GM23248 (cell line): ENCODE data around the gene TNIP1. TPM values are rescaled to one million over a fixed set of nuclear protein-coding genes. Genes with fewer than 3 reads are reported as not detected.

Source experiments
- DNase-seq: peaks from one replicate; pipeline ENCODE4 v3.0.0-alpha.2; 2015
- H2AFZ ChIP-seq: fragments of 200-600 bp; sonication (generic); 2 replicates; pipeline ENCODE4 v1.6.1; 2016; ENCODE audit warnings: antibody characterized with exemption
- H3F3A ChIP-seq: fragments of 200-600 bp; sonication (generic); 2 replicates; pipeline ENCODE4 v1.6.1; 2016; ENCODE audit warnings: mild to moderate bottlenecking, antibody characterized with exemption, mixed run types; ENCODE audit not compliant: insufficient read depth
- H3K27ac ChIP-seq: fragments of 200-600 bp; sonication (generic); 2 replicates; pipeline ENCODE4 v1.5.1; 2016; ENCODE audit warnings: mild to moderate bottlenecking
- H3K27me3 ChIP-seq: fragments of 200-600 bp; sonication (generic); replicated peaks from 2 replicates; pipeline ENCODE4 v1.6.1; 2016; ENCODE audit warnings: mild to moderate bottlenecking; ENCODE audit not compliant: insufficient read depth
- H3K36me3 ChIP-seq: fragments of 200-600 bp; sonication (generic); 2 replicates; pipeline ENCODE4 v1.6.1; 2016; ENCODE audit warnings: low read depth, mild to moderate bottlenecking
- H3K4me1 ChIP-seq: fragments of 200-600 bp; sonication (generic); 2 replicates; pipeline ENCODE4 v1.6.1; 2016; ENCODE audit warnings: mild to moderate bottlenecking; ENCODE audit not compliant: insufficient read depth
- H3K4me2 ChIP-seq: fragments of 200-600 bp; sonication (generic); one replicate; pipeline ENCODE4 v1.6.1; 2016; ENCODE audit warnings: mild to moderate bottlenecking; ENCODE audit not compliant: unreplicated experiment
- H3K4me3 ChIP-seq: fragments of 200-600 bp; sonication (generic); 2 replicates; pipeline ENCODE4 v1.5.1; 2016; ENCODE audit warnings: mild to moderate bottlenecking
- H3K79me2 ChIP-seq: fragments of 200-600 bp; sonication (generic); 2 replicates; pipeline ENCODE4 v1.6.1; 2016; ENCODE audit warnings: mild to moderate bottlenecking; ENCODE audit not compliant: insufficient read depth
- H3K9ac ChIP-seq: fragments of 200-600 bp; sonication (generic); 2 replicates; pipeline ENCODE4 v1.6.1; 2016; ENCODE audit warnings: mild to moderate bottlenecking
- H3K9me2 ChIP-seq: fragments of 200-600 bp; sonication (generic); 2 replicates; pipeline ENCODE4 v1.6.1; 2016; ENCODE audit warnings: mixed run types, mild to moderate bottlenecking, moderate library complexity; ENCODE audit not compliant: insufficient read depth
- H3K9me3 ChIP-seq: fragments of 200-600 bp; sonication (generic); one replicate; pipeline ENCODE4 v1.6.1; 2017; ENCODE audit warnings: low read depth
- H4K20me1 ChIP-seq: fragments of 200-600 bp; sonication (generic); 2 replicates; pipeline ENCODE4 v1.6.0; 2016; ENCODE audit not compliant: insufficient read depth
- EZH2 ChIP-seq: fragments of 200-600 bp; sonication (generic); IDR thresholded peaks from 2 replicates; pipeline ENCODE4 v1.6.1; 2018; ENCODE audit warnings: antibody characterized with exemption, mild to moderate bottlenecking; ENCODE audit not compliant: insufficient read depth, poor library complexity, severe bottlenecking
- EZH2phosphoT487 ChIP-seq: fragments of 200-600 bp; sonication (generic); IDR thresholded peaks from 2 replicates; pipeline ENCODE4 v1.6.1; 2018; ENCODE audit warnings: antibody characterized with exemption, moderate library complexity, mild to moderate bottlenecking, low read depth; ENCODE audit not compliant: insufficient read depth
- WGBS, 2 experiments: methylation state at CpG; one replicate each; pipeline ENCODE4 v1.1.6; 2015 to 2017; ENCODE audit warnings: low lambda C conversion rate in 2 of 2, low coverage in 1 of 2; ENCODE audit errors: missing lambda C conversion rate in 2 of 2; 5-methylcytosine and 5-hydroxymethylcytosine counted together
- in situ Hi-C: fragments of 300-500 bp; cut with MboI; formaldehyde crosslinking; loops from 2 replicates; pipeline ENCODE4 v1.15.0; 2020
- polyA plus RNA-seq: library from polyadenylated mRNA; unstranded; fragments of >200 nt; fragmentation: Nextera tagmentation; extraction: Ambion mirVana; gene quantifications from 2 replicates; pipeline ENCODE4 v1.2.1, GENCODE V29; 2016
- total RNA-seq: library from RNA; depleted of rRNA; stranded (reverse); fragments of >200 nt; shearing (Covaris generic); gene quantifications from 2 replicates; pipeline ENCODE4 v1.2.3, GENCODE V29; 2014

The TNIP1 gene
- total and polyA plus RNA-seq, 2 experiments from 2014 or later = 43.2 to 88.8 TPM

DNA sequence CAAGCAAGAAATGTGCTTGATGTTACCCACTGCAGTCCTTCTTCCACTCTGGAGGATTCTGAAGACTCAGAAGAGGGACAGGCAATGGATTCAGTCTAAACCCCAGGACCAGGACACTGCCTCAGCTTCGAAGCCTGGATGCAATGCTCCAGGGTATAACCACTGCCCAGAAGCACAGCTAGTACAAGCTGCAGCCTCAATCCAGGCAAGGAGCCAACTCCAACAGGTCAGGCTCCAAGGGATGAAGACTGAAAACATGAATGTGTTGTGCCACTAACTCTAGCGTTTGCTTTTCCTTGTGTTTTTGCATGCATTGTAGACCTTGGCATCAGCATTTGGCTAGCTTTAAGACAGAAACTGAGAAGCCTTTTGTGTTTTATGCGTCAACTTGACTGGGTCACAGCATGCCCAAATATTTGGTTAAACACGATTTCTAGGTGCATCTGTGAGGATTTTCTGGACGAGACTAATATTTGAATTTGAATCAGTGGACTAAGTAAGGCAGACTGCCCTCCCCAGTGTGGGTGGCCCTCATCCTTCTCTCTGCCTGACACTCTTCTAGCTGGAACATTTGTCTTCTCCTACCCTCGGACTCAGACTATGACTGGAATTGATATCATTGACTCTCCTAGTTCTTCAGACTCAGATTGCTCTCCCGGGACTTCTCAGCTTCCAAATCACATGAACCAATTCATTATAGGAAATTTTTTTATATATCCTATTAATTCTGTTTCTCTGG lies 81.0 kb downstream of the TNIP1 start:
- Histone ChIP-seq H3K4me2 (no peak overlapping the region), H3K9me3 (no peaks in the 10 kb centered on the region), H3K4me3 (no peak overlapping the region), H4K20me1 (no peaks in the 10 kb centered on the region), H3K4me1 (no peaks in the 10 kb centered on the region), H3K9me2 (no peaks in the 10 kb centered on the region), H3K9ac (no peak overlapping the region), H3K27me3 (no peaks in the 10 kb centered on the region), H2AFZ (no peak overlapping the region), H3K79me2 (no peaks in the 10 kb centered on the region), H3F3A (no peaks in the 10 kb centered on the region), H3K27ac (no peak overlapping the region), H3K36me3 (no peaks in the 10 kb centered on the region)
- no peak for TF ChIP-seq EZH2
- TF ChIP-seq EZH2phosphoT487 = no peak
- 5 to 9% methylated on average over 7 of the region's 7 CpGs for WGBS, 2 experiments
- DNase-seq = no peak
- in situ Hi-C loops = no loop called here

DNA sequence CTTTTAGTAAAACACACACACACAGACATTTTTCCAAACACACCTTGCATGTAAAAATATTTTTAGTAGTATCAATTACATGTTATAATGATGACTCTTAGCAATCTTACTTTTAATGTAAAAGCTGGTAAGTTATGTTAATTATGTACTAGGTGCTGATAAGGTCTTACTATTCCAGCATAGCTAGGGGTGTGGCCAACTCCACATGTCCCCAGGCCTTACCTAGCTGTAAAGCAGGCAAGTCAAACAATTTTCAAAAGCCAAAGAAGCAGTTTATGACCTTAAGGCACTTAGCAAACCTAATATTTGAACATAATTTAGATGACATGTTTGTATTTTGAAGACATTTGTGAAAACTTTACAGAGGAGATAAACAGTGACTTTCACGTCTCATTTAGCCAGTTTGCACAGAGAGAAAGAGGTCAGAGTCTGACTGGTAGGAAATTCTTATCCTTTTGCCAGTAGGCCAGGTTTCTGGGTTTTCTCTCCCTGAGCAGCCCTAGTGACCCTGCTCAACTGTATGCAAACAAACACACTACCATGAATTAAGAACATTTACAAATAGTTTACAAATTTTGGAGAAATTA lies 86.9 kb downstream of the TNIP1 start:
- no peak overlapping the region for H3K27ac ChIP-seq
- 33 to 58% methylated on average over 1 of the region's 1 CpG for WGBS, 2 experiments
- H2AFZ ChIP-seq = no peak overlapping the region
- H3K36me3 ChIP-seq = no peaks in the 10 kb centered on the region
- H3K4me3 ChIP-seq = no peak overlapping the region
- in situ Hi-C loops = no loop called here
- H3K4me1 ChIP-seq = no peaks in the 10 kb centered on the region
- H3F3A ChIP-seq = no peaks in the 10 kb centered on the region
- H4K20me1 ChIP-seq = no peaks in the 10 kb centered on the region
- H3K9ac ChIP-seq = no peak overlapping the region
- no peaks in the 10 kb centered on the region for H3K27me3 ChIP-seq
- DNase-seq = no peak
- no peaks in the 10 kb centered on the region for H3K9me2 ChIP-seq
- H3K79me2 ChIP-seq = no peaks in the 10 kb centered on the region
- no peak for TF ChIP-seq EZH2
- TF ChIP-seq EZH2phosphoT487 = no peak
- H3K4me2 ChIP-seq = no peak overlapping the region
- no peaks in the 10 kb centered on the region for H3K9me3 ChIP-seq

DNA sequence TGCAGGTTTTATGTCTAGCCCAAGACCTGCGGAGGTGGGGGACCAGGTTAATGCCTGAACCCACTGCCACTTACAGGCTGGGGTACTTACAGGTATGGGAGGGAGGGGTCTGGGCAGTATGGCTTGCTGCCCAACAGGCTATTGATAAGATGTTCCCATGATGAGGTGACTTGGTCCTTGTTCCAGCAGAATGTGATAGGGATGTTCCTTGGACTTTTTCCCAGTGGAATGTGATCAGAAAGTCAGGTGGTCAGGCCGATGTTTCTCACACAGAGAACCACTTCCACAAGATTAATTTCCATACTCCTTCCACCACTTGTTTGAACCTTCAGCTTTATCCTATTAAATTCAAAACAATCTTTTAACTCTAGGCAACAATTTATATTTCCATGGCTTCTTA lies 87.4 kb downstream of the TNIP1 start:
- DNase-seq = no peak
- Histone ChIP-seq H3F3A (no peaks in the 10 kb centered on the region), H3K36me3 (no peaks in the 10 kb centered on the region), H3K9ac (no peak overlapping the region), H3K79me2 (no peaks in the 10 kb centered on the region), H3K9me3 (no peaks in the 10 kb centered on the region), H3K9me2 (no peaks in the 10 kb centered on the region), H3K4me1 (no peaks in the 10 kb centered on the region), H4K20me1 (no peaks in the 10 kb centered on the region), H3K27me3 (no peaks in the 10 kb centered on the region), H3K4me3 (no peak overlapping the region), H2AFZ (no peak overlapping the region), H3K4me2 (no peak overlapping the region), H3K27ac (no peak overlapping the region)
- TF ChIP-seq EZH2phosphoT487 = no peak
- no peak for TF ChIP-seq EZH2
- in situ Hi-C loops = no loop called here
- WGBS, 2 experiments = 73 to 82% methylated on average over 2 of the region's 2 CpGs

DNA sequence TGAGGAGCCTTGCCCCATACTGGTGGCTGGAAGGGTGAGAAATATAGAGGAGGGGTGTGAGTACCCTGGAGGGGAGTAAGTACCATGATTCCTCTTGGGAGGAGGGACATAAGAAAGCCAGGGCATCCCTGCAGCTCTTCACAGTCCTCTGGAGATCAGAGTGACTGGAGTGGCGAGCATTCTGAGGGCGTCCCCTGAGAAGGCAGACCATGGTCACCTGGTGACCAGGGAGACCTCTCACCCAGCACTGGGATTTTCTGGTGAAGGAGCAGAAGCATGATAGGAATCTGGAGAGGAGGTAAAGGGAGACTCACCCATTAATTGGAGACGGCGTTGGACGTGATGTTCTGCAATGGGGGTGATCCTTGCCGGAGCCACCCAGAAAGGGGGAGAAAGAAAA lies 88.1 kb downstream of the TNIP1 start:
- in situ Hi-C loops = no loop called here
- no peaks in the 10 kb centered on the region for H3K9me2 ChIP-seq
- no peaks in the 10 kb centered on the region for H3K36me3 ChIP-seq
- H3K9me3 ChIP-seq = no peaks in the 10 kb centered on the region
- no peaks in the 10 kb centered on the region for H3K4me1 ChIP-seq
- no peaks in the 10 kb centered on the region for H3F3A ChIP-seq
- H3K79me2 ChIP-seq = no peaks in the 10 kb centered on the region
- 73 to 80% methylated on average over 6 of the region's 6 CpGs for WGBS, 2 experiments
- no peaks in the 10 kb centered on the region for H3K27me3 ChIP-seq
- no peak for TF ChIP-seq EZH2phosphoT487
- no peak for TF ChIP-seq EZH2
- H2AFZ ChIP-seq = no peak overlapping the region
- no peak overlapping the region for H3K9ac ChIP-seq
- no peak for DNase-seq
- H4K20me1 ChIP-seq = no peaks in the 10 kb centered on the region
- H3K27ac ChIP-seq = no peak overlapping the region
- H3K4me2 ChIP-seq = no peak overlapping the region
- H3K4me3 ChIP-seq = no peak overlapping the region
